ENCODE results near the gene SPRY4. TPM values are rescaled to one million over a fixed set of nuclear protein-coding genes. Genes with fewer than 3 reads are reported as not detected.

The SPRY4 gene
- total RNA-seq, 1 donor from 2014 or later, result 36.9 TPM

DNA sequence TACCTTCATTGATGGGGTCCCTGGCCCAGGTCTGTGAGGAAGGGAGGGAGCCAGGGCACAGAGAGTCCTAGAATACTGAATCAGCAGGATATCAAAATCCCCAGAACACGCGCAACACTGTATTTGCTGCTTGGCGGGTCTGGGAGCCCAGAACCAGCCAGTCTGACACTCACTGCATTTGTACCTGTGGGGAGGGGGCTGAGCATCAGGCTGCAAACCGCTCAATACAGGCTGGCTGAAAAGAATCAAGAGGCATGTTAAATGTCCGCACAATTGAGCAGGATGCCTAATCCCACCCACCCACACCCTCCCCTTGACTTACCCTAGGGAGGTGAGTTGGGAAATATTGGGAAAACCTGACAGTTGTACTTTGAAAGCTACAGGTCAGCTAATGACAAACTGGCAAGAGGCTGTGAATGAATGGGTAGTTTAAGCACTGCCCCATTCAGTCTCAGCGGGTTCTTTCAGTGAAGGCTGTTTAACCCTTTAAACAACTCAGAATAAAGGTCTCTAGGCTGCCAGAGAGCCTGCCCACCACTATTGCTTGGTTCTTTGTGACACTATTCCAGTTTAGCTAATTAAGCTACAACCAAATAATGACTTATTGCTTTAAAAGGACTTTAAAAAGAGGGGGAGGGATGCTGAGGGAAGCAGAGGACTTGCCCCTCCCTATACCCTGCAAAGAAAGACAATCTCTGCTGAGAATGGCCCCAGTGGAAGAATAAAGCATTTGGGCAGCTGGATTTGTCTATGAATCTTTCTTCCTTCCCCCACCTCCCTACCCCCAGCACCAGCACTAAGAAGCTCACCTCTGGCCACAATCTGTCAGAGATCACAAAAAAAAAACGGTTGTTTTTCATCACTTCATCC lies 5.0 kb downstream of the SPRY4 start:
- TF ChIP-seq, protein P1, sequence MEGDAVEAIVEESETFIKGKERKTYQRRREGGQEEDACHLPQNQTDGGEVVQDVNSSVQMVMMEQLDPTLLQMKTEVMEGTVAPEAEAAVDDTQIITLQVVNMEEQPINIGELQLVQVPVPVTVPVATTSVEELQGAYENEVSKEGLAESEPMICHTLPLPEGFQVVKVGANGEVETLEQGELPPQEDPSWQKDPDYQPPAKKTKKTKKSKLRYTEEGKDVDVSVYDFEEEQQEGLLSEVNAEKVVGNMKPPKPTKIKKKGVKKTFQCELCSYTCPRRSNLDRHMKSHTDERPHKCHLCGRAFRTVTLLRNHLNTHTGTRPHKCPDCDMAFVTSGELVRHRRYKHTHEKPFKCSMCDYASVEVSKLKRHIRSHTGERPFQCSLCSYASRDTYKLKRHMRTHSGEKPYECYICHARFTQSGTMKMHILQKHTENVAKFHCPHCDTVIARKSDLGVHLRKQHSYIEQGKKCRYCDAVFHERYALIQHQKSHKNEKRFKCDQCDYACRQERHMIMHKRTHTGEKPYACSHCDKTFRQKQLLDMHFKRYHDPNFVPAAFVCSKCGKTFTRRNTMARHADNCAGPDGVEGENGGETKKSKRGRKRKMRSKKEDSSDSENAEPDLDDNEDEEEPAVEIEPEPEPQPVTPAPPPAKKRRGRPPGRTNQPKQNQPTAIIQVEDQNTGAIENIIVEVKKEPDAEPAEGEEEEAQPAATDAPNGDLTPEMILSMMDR (IDR thresholded peaks at IDR 0.05; ENCODE audit: insufficient read depth, low read length, poor library complexity, severe bottlenecking), result no peak
- DNase-seq (ENCODE audit: low read depth), result no peak
- Histone ChIP-seq H3K4me3 (ENCODE audit: low read depth, low read length) (no peak overlapping the region), H3K27me3 (ENCODE audit: control insufficient read depth, insufficient read depth, low read length) (no peaks in the 10 kb centered on the region), H3K36me3 (ENCODE audit: control insufficient read depth, insufficient read depth, low read length) (no peaks in the 10 kb centered on the region)

DNA sequence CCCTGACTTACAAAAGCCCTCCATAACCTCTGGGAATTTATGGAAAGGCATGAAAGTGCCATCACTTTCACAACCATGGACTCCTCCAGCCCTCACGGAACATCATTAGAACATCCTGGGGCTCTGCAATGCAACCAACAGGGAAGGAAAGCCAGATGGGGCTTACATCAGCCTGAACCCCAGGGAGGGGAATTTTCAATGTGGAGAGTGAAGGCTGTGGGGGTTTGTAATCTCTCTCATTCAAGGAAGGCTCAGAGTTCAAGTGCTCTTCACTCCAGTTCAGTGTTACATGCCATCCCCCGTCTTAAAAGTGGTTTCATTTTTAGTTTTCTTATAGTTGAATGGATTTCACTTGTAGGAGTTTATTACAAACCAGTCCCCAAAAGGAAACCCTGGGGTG lies 5.7 kb downstream of the SPRY4 start:
- no peaks in the 10 kb centered on the region for H3K27me3 ChIP-seq (ENCODE audit: control insufficient read depth, insufficient read depth, low read length)
- no peak for DNase-seq (ENCODE audit: low read depth)
- H3K4me3 ChIP-seq (ENCODE audit: low read depth, low read length), result no peak overlapping the region
- TF ChIP-seq, protein P1 (IDR thresholded peaks at IDR 0.05; ENCODE audit: insufficient read depth, low read length, poor library complexity, severe bottlenecking), result no peak
- no peaks in the 10 kb centered on the region for H3K36me3 ChIP-seq (ENCODE audit: control insufficient read depth, insufficient read depth, low read length)

DNA sequence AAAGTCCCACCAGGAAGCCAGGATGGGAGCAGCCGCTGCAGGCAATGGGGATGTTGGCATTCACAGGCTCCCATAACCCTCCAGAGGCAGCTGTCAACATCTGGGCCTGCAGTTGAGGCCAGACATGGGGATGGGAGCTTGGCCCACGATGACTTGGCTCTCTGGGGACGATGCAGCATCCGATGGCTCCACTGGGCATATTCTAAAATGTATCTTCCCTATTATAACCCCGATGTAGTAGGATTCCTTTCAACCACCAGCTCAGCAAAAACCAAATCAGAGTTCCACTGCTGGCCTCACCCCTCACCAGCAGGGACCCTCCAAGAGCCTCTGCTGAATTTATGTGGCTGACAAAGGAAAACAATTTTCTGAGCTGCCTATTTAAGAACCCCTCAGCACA lies 7.1 kb downstream of the SPRY4 start:
- Histone ChIP-seq H3K4me3 (ENCODE audit: low read depth, low read length) (no peak overlapping the region), H3K27me3 (ENCODE audit: control insufficient read depth, insufficient read depth, low read length) (no peaks in the 10 kb centered on the region), H3K36me3 (ENCODE audit: control insufficient read depth, insufficient read depth, low read length) (peaks cover 3% of the 10 kb centered on the region)
- TF ChIP-seq, protein P1 (IDR thresholded peaks at IDR 0.05; ENCODE audit: insufficient read depth, low read length, poor library complexity, severe bottlenecking), result no peak
- no peak for DNase-seq (ENCODE audit: low read depth)

DNA sequence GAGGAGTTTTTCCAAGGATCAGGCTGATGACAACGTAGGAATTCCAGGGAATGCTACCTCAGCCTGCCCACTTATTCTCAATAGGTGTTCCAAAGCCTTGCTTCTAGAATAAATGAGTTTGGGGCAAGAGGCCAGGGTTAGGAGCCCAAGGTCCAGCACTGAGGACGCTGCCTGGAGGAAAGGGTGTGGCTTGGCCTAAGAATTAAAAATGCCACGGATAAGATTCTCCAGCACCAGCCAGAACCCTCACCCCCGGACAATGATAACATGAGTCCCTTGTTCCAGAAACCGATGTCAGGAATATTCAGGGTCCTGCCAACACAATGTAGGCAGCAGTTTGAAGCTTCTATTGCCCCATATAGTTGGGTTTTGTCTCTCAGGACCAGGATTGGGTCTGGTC lies 7.6 kb downstream of the SPRY4 start:
- TF ChIP-seq, protein P1 (IDR thresholded peaks at IDR 0.05; ENCODE audit: insufficient read depth, low read length, poor library complexity, severe bottlenecking), result no peak
- Histone ChIP-seq H3K36me3 (ENCODE audit: control insufficient read depth, insufficient read depth, low read length) (peaks cover 3% of the 10 kb centered on the region), H3K27me3 (ENCODE audit: control insufficient read depth, insufficient read depth, low read length) (no peaks in the 10 kb centered on the region)

DNA sequence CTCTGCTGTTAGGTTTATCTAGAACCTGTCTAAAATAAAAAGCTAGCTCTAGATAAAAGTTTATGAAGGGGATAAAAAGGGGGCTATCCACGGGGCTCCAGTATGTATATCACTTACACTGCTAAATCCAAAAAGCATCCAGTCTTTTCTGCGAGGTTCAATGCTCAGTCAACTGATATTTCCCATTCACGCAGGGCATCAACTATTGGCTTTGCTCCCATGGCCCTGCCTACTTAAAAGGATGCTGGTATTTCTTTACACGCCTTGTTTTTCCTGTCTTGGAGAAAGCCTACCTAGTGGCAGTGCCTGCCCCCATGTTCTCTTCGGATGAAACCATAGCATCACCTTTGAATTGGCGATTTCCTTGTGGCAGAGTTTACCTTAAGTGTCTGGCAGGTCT lies 8.1 kb downstream of the SPRY4 start:
- Histone ChIP-seq H3K27me3 (ENCODE audit: control insufficient read depth, insufficient read depth, low read length) (no peaks in the 10 kb centered on the region), H3K36me3 (ENCODE audit: control insufficient read depth, insufficient read depth, low read length) (peaks cover 3% of the 10 kb centered on the region), H3K4me3 (ENCODE audit: low read depth, low read length) (no peak overlapping the region)
- DNase-seq (ENCODE audit: low read depth), result no peak
- TF ChIP-seq, protein P1 (IDR thresholded peaks at IDR 0.05; ENCODE audit: insufficient read depth, low read length, poor library complexity, severe bottlenecking), result no peak

More for the DNA sequence above, 7.6 kb downstream of the SPRY4 start:
- H3K4me3 ChIP-seq (ENCODE audit: low read depth, low read length), result no peak overlapping the region
- DNase-seq (ENCODE audit: low read depth), result no peak

DNA sequence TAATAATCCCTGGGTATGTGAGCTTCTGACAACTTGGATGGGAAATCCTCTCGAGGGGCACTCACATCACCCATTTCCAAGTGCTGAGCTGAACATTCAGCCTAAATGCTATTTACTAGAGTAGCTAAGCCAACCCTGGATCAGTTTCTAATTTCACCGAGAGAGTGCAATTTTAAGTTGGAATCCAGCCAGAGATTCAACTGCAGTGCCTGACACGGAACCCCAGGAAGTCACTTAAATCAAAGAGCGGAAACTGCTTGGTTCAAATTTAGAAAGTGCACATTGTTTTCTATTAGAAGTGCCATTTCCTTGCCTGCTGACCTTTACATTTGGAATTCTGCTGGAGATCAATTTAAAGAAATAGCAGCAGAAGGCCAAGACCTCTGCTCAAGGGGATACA lies 8.8 kb downstream of the SPRY4 start:
- H3K36me3 ChIP-seq (ENCODE audit: control insufficient read depth, insufficient read depth, low read length), result peaks cover 3% of the 10 kb centered on the region

More for the DNA sequence above, 8.8 kb downstream of the SPRY4 start:
- Histone ChIP-seq H3K4me3 (ENCODE audit: low read depth, low read length) (no peak overlapping the region), H3K27me3 (ENCODE audit: control insufficient read depth, insufficient read depth, low read length) (no peaks in the 10 kb centered on the region)
- no peak for DNase-seq (ENCODE audit: low read depth)
- TF ChIP-seq, protein P1 (IDR thresholded peaks at IDR 0.05; ENCODE audit: insufficient read depth, low read length, poor library complexity, severe bottlenecking), result no peak

Measured in kidney epithelial cell (primary cell).